Measurements from ENCODE around the gene SLC29A1.
"Not testable (repeated sequence)": the region's sequence is repeated elsewhere in the genome, so short reads cannot be mapped to it uniquely, and the experiment has no call there.

Gene SLC29A1

DNA sequence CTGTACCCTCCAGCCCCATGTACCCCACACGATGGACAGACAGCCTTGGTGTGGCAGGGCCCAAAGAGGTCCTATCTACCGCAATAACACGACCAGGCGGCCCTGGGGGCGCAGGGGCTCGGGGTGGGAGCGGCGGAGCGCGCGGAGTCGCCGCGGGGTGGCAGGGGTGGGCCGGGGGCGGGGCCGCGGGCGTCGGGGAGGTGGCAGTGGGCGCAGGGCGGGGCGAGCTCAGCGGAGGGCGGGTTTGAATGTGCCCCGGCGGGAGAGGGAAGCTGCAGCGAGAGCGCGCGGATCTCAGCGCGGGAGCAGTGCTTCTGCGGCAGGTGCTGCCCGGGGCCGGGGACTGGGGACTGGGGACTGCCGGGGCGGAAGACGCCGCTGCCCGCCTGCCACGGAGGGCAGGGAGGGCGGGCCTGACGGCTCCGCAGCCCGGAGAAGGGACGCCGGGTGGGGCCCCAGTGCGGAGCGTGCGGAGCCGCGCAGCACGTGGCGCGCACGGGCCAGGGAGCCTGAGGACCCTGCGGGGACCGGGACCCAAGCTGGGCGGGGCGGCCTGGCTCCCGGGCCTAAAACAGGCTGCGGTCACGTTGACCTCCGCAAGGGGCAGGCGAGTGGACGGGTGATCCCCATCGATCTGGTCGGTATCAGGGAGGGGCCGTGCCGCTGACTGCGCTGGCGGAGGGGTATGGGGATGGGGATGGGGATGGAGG is at the start of gene SLC29A1:
TSS of gene SLC29A1 (plus strand) at position 277 of the 710 bp plus-strand sequence. CDS start 3,719 bp downstream, outside the sequence.
- DNase-seq (ENCODE audit: low spot score) = no peak

DNA sequence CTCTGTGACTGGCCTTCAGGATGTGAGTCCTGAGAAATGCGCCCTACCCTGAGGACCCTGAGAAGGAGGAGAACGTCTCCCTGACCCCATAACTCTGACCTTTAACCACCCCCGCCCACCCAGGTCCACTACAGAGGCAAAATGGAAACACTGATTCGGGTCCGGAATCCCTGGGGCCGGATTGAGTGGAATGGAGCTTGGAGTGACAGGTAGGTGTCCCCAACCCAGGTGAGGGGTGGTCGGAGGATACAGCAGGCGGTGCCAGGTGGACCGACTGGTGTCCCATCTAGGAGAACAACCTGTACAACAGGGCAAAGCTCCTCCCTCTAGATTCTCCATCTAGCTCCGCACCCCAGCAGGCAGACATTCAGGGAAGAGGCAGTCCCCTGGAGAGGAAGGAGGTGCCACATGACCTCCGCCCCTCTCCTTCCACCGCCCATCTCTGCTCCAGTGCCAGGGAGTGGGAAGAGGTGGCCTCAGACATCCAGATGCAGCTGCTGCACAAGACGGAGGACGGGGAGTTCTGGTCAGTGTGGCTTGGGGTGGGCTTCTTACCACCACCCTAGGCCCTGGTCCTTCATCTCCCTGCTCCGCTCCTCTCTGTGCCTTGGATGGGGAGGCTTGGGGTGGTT is 47.1 kb upstream of the SLC29A1 start:
- no peak for DNase-seq (ENCODE audit: low spot score)

DNA sequence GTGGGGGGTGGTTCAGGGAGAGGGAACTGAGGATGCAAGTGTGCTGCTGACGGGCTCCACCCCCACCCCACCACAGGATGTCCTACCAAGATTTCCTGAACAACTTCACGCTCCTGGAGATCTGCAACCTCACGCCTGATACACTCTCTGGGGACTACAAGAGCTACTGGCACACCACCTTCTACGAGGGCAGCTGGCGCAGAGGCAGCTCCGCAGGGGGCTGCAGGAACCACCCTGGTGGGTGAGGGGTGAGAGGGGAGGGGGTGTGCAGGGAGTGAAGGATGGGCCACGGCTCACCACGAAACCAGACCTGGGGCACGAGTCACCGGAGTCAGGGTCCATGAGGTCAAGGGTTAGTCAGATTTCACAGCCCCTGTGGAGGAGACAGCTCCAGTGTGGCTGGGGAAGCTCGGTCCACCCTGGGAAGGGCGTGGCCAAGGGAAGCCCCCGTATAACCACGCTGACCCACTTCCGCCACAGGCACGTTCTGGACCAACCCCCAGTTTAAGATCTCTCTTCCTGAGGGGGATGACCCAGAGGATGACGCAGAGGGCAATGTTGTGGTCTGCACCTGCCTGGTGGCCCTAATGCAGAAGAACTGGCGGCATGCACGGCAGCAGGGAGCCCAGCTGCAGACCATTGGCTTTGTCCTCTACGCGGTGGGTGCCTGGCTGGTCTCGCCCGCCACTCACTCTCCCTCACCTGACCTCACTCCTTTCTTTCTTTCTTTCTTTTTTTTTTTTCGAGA is 46.5 kb upstream of the SLC29A1 start:
- DNase-seq (ENCODE audit: low spot score) = no peak

GRCh38 chr6:44177691-44178423 is 45.5 kb upstream of the SLC29A1 start:
- no peak for DNase-seq (ENCODE audit: low spot score)

DNA sequence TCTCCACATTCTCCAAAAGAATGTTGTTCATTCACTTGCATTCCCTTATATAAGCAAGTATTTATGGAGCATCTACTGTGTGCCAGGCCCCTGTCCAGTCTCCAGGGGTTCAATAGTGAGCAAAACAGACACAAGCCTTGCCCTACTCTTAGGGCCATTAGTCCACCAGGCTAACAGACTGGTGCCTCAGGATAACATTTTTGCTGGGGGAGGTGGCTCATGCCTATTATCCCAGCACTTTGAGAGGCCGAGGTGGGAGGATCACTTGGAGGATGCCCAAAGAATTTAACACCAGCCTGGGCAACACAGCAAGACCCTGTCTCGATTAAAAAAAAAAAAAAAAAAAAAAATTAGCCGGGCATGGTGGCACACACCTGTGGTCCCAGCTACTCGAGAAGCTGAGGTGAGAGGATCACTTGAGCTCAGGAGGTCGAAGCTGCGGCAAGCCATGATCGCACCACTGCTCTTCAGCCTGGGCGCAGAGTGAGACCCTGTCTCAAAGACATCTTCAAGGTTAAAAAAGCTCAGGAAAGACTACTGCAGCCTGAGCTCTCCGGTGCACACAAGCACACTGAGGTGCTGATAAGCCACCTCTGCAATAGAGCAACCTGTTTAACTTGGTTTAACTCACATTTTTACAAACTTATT is 44.8 kb upstream of the SLC29A1 start:
- DNase-seq (ENCODE audit: low spot score) = no peak

DNA sequence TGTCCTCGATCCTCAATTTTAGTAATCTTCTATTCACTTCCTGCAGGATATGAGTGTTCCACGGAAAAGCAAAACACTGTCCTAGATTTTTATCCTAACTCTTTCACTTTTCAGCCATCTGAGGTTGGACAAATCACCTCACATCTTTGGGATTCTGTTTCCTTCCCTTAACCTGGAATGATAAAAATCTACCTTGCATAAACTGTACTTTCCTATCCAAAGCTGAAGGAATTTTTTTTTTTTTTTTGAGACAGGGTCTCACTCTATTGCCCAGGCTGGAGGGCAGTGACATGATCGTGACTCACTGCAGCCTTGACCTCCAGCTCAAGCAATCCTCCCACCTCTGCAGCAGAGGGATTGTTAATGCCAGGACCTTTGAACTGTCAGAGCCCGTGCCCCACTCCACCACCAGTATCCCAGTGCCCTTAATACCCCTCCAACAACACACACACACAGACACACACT is 44.3 kb upstream of the SLC29A1 start:
- no peak for DNase-seq (ENCODE audit: low spot score)

DNA sequence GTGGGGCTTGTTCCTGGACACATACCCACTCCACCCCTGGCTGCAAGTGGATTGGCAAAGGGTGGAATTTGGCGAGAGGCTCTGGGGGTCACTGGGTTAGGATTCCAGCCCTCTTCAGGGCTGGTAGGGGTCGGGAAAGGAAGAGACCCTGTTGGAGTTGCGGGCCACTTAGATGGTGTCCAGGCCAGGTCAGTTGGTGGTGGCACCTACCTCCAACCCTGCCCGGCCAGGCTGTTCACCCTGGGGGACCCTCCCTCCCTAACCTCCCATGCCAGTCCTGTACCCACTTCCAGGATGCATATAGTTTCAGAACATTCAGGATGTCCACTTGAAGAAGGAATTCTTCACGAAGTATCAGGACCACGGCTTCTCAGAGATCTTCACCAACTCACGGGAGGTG is 43.7 kb upstream of the SLC29A1 start:
- no peak for DNase-seq (ENCODE audit: low spot score)

DNA sequence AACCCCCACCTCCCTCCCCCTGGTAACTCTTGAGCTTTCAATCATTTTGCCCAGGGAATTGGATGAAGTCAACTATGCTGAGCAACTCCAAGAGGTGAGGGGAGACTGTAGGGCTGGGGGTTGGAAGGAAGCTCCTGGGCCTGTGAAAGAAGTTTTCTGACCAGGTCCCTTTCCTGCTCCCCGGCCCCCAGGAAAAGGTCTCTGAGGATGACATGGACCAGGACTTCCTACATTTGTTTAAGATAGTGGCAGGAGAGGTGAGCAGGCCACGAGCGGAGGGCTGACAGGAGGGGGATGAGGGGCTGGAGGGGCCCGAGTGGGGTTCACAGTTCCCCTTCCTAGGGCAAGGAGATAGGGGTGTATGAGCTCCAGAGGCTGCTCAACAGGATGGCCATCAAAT is 43.0 kb upstream of the SLC29A1 start:
- no peak for DNase-seq (ENCODE audit: low spot score)

- no peak for DNase-seq (ENCODE audit: low spot score)
These were observed 42.5 kb upstream of the SLC29A1 start for GRCh38 chr6:44180886-44181285.

GRCh38 chr6:44181784-44182183 is 41.6 kb upstream of the SLC29A1 start:
- DNase-seq (ENCODE audit: low spot score) = not testable (repeated sequence)

GRCh38 chr6:44182911-44183390 is 40.4 kb upstream of the SLC29A1 start:
- DNase-seq (ENCODE audit: low spot score) = no peak

DNA sequence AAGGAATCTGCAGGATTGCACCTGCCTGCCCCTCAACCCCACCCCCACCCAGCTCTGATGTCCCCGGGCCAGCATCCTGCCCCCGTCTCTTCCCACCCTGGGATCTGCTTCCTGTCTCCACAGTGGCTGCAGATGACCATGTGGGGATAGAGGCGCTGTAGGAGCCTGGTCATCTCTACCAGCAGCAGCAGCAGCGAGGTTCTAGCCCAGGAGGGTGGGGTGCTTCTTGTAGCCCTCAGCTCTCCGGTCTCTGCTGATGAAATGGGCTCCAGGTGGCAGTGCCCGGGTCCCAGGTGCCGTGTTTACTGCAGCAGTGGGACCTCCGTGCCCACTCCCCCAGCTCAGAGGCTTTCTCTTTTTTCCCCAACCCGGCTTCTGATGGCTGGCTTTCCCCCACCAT is 39.6 kb upstream of the SLC29A1 start:
- no peak for DNase-seq (ENCODE audit: low spot score)

DNA sequence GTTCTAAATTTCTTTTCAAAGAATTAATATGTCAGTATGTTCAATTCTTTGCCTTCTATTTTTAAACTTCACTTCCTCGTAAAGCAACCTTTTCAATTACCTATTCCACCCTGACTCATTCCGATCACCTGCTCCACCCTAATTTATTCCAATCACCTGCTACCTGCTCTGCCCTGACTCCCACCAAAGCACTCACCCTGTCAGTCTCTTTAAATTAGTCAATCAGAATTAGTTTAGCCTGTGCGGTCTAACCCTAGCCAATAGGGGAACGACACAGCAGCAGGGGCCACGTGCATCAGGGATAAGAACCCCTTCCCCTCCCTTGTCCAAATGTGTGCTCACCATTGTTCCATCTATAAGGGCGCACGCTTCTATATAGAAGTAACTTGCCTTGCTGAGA is 38.0 kb upstream of the SLC29A1 start:
- peak; percentile 68 for DNase-seq (ENCODE audit: low spot score)

GRCh38 chr6:44185953-44186634 is 37.3 kb upstream of the SLC29A1 start:
- no peak for DNase-seq (ENCODE audit: low spot score)

- no peak for DNase-seq (ENCODE audit: low spot score)
These were observed 36.8 kb upstream of the SLC29A1 start for GRCh38 chr6:44186635-44187025.

- no peak for DNase-seq (ENCODE audit: low spot score)
These were observed 34.6 kb upstream of the SLC29A1 start for GRCh38 chr6:44188819-44189218.

- no peak for DNase-seq (ENCODE audit: low spot score)
These were observed 34.1 kb upstream of the SLC29A1 start for GRCh38 chr6:44189257-44189656.

DNA sequence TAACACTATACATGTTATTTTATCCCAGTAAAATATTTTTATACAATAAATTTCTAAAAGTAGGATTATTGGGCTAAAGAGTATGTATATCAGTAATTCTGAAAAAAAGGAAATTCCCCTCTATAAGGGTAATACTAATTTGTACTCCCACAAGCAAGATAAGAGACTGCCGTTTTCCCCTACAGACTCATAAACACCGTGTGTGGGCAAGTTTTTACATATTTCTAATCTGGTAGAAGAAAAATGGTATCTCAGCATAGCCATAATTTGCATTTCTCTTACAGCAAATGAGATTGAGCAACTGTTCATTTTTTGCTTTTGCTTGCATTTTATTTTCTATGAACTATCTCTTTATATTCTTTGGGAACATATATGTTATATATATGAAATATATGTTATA is 32.7 kb upstream of the SLC29A1 start:
- no peak for DNase-seq (ENCODE audit: low spot score)

- DNase-seq (ENCODE audit: low spot score) = no peak
These were observed 30.9 kb upstream of the SLC29A1 start for GRCh38 chr6:44192428-44193041.

DNA sequence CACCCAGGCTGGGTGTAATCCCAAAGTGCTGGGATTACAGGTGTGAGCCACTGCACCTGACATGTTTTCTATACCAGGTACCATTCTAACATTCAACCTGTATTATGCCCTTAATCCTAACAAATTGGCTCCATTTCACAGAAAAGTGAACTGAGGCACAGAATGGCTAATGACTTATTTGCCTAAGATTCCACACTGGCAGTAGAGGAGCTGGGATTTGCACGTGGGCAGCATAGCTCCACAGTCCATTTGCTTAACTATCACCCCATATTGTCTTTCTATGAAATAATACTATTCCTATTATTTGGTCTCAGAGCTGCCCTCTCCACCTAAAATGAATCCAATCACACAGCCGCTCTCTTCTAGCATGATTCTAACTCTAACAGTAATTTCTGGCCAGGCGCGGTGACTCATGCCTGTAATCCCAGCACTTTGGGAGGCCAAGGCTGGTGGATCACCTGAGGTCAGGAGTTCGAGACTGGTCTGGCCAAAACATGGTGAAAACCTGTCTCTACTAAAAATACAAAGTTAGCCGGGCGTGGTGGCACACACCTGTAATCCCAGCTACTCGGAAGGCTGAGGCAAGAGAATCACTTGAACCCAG is 30.0 kb upstream of the SLC29A1 start:
- no peak for DNase-seq (ENCODE audit: low spot score)

All from putamen (tissue), 1 donor.